Mammary epithelial cell (primary cell): Measurements from ENCODE around the gene RARA.

Source experiments
- CTCF ChIP-seq, 2 donors: IDR thresholded peaks in 1 of 2; conservative IDR thresholded peaks in 1 of 2; 2 replicates each; pipeline ENCODE4 v1.5.1; 2011 to 2012; ENCODE audit warnings: inconsistent platforms in 2 of 2, low read length in 2 of 2, mild to moderate bottlenecking in 2 of 2, control low read depth in 1 of 2, low read depth in 1 of 2; ENCODE audit not compliant: insufficient read depth in 1 of 2; ENCODE audit errors: extremely low read depth in 1 of 2
- EZH2 ChIP-seq: IDR thresholded peaks from 2 replicates; pipeline ENCODE4 v1.6.1; 2012; ENCODE audit warnings: low read length, inconsistent platforms, borderline replicate concordance

- TF ChIP-seq CTCF (conservative IDR thresholded peaks at IDR 0.05 in 1 of 2, IDR thresholded peaks at IDR 0.05 in 1 of 2; ENCODE audit: extremely low read depth in 1 of 2, insufficient read depth in 1 of 2, low read depth in 1 of 2, low read length in 2 of 2) (no peak), EZH2 (no peak)
Observed at GRCh38 chr17:40352779-40353394, 43.9 kb downstream of the RARA start.
